K562 (cell line): ENCODE measurements around the gene HPCAL1. TPM values are rescaled to one million over a fixed set of nuclear protein-coding genes. Genes with fewer than 3 reads are reported as not detected.

Source experiments
- CEBPB ChIP-seq: fragments of 450-650 bp; IDR thresholded peaks from 2 replicates; pipeline ENCODE4 v1.6.1; 2016; ENCODE audit warnings: missing genetic modification characterization, missing compliant biosample characterization
- EHMT2 ChIP-seq: fragments of 450-650 bp; IDR thresholded peaks from 2 replicates; pipeline ENCODE4 v1.6.1; 2018; ENCODE audit warnings: antibody characterized with exemption
- FOXJ3 ChIP-seq: sonication (generic); formaldehyde crosslinking; IDR thresholded peaks from 2 replicates; pipeline ENCODE4 v1.4.0; 2020; ENCODE audit warnings: mild to moderate bottlenecking, missing genetic modification reagents
- GTF3C2 ChIP-seq: IDR thresholded peaks from 3 replicates; pipeline ENCODE4 v1.6.1; 2011; ENCODE audit warnings: borderline replicate concordance, mild to moderate bottlenecking, moderate library complexity; ENCODE audit not compliant: insufficient read length; ENCODE audit errors: extremely low read depth
- KAT2B ChIP-seq: IDR thresholded peaks from one replicate; pipeline ENCODE4 v1.6.1; 2012; ENCODE audit warnings: low read depth, mild to moderate bottlenecking, control low read depth, inconsistent platforms, low read length, moderate library complexity
- KLF13 ChIP-seq: fragments of 450-650 bp; IDR thresholded peaks from 2 replicates; pipeline ENCODE4 v1.6.1; 2016; ENCODE audit warnings: missing genetic modification characterization, low read depth, mild to moderate bottlenecking, missing compliant biosample characterization, moderate library complexity, borderline replicate concordance
- MAFG ChIP-seq: fragments of 450-650 bp; conservative IDR thresholded peaks from 2 replicates; pipeline ENCODE4 v1.6.1; 2016; ENCODE audit warnings: missing genetic modification characterization, missing compliant biosample characterization
- NFATC3 ChIP-seq: fragments of 450-650 bp; IDR thresholded peaks from 2 replicates; pipeline ENCODE4 v1.6.1; 2017; ENCODE audit warnings: mild to moderate bottlenecking
- NFYB ChIP-seq: IDR thresholded peaks from 2 replicates; pipeline ENCODE4 v1.6.1; 2011; ENCODE audit warnings: mild to moderate bottlenecking, moderate library complexity; ENCODE audit not compliant: insufficient read length; ENCODE audit errors: extremely low read depth
- PTTG1 ChIP-seq: fragments of 450-650 bp; IDR thresholded peaks from 2 replicates; pipeline ENCODE4 v1.6.1; 2016; ENCODE audit warnings: low read depth, mild to moderate bottlenecking, missing genetic modification characterization, missing compliant biosample characterization
- SIN3A ChIP-seq, 2 experiments: fragments of 150-350 bp in 1 of 2; IDR thresholded peaks; 2 replicates each; pipeline ENCODE4 v1.6.1; 2011 to 2016; ENCODE audit warnings: borderline replicate concordance in 2 of 2, low read depth in 2 of 2, low read length in 2 of 2, mild to moderate bottlenecking in 2 of 2, moderate library complexity in 2 of 2; ENCODE audit not compliant: control insufficient read depth in 1 of 2
- THAP12 ChIP-seq: fragments of 250-450 bp; sonication (Bioruptor Pico); IDR thresholded peaks from 2 replicates; pipeline ENCODE4 v1.9.0; 2021; ENCODE audit warnings: mild to moderate bottlenecking, inconsistent platforms
- ZBTB49 ChIP-seq: sonication (generic); formaldehyde crosslinking; IDR thresholded peaks from 2 replicates; pipeline ENCODE4 v1.8.0; 2022; ENCODE audit warnings: missing genetic modification reagents, mild to moderate bottlenecking, borderline replicate concordance
- ZNF12 ChIP-seq: sonication (generic); formaldehyde crosslinking; IDR thresholded peaks from 2 replicates; pipeline ENCODE4 v1.4.0; 2020; ENCODE audit warnings: mild to moderate bottlenecking, missing genetic modification reagents
- ZNF232 ChIP-seq: sonication (generic); formaldehyde crosslinking; IDR thresholded peaks from 2 replicates; pipeline ENCODE4 v1.8.0; 2022; ENCODE audit warnings: mild to moderate bottlenecking, missing genetic modification reagents
- ZNF512 ChIP-seq: IDR thresholded peaks from 2 replicates; pipeline ENCODE4 v1.6.1; 2016; ENCODE audit warnings: missing genetic modification characterization, missing compliant biosample characterization
- ZNF764 ChIP-seq: fragments of 250-450 bp; sonication (Bioruptor Pico); IDR thresholded peaks from 2 replicates; pipeline ENCODE4 v1.4.0; 2020; ENCODE audit warnings: low read depth, mild to moderate bottlenecking, moderate library complexity
- polyA plus RNA-seq, 8 experiments: library from polyadenylated mRNA; depleted of rRNA in 4 of 8; stranded (reverse) in 5 of 8; unstranded in 3 of 8; fragments of >200 nt; fragmentation: Nextera tagmentation in 2 of 8; fragmentation: Illumina TruSeq in 1 of 8; extraction: Ambion mirVana in 2 of 8; extraction: Trizol in 1 of 8; gene quantifications; 2 replicates each; pipeline versions ENCODE4 v1.2.1 to v1.2.3, GENCODE V29; 2011 to 2014; ENCODE audit warnings: inconsistent platforms in 1 of 8, missing spikeins in 1 of 8
- total RNA-seq, 7 experiments: library from RNA; depleted of rRNA in 6 of 7; stranded (reverse); fragments of >200 nt in 6 of 7; fragmentation: Illumina TruSeq in 2 of 7; extraction: Trizol in 2 of 7; gene quantifications; 2 replicates each; pipeline versions ENCODE4 v1.2.1 to v1.2.3, GENCODE V29; 2011 to 2021; ENCODE audit warnings: low replicate concordance in 1 of 7

Gene HPCAL1
- total and polyA plus RNA-seq, 9 of the 15 experiments (the other 6 are each of a cell fraction or from before 2014, with no cell fraction given): 2.7 to 65.5 (median 23.9) TPM

- TF ChIP-seq GTF3C2 (no peak), PTTG1 (no peak), SIN3A (IDR thresholded peaks at IDR 0.05; ENCODE audit: borderline replicate concordance in 2 of 2, control insufficient read depth in 1 of 2, low read depth in 2 of 2, low read length in 2 of 2) (peak in 1 of 2 experiments; percentile 43; a peak in 1 of 4 replicates), THAP12 (CRISPR knock-in tag) (no peak), ZNF12 (CRISPR knock-in tag) (no peak), MAFG (no peak), KLF13 (tag) (no peak), ZNF232 (CRISPR knock-in tag) (no peak), NFYB (no peak), ZNF512 (tag) (no peak), KAT2B (no peak), CEBPB (tag) (no peak), ZNF764 (no peak), ZBTB49 (CRISPR knock-in tag) (no peak), FOXJ3 (no peak), EHMT2 (no peak), NFATC3 (no peak)
These were observed 132.4 kb downstream of the HPCAL1 start (continued) for GRCh38 chr2:10434886-10435819.
